ENCODE results near the gene JAZF1. TPM values are rescaled to one million over a fixed set of nuclear protein-coding genes. Genes with fewer than 3 reads are reported as not detected.
A peak's percentile ranks its signal among the peaks of the same experiment; 100 is the strongest.

JAZF1 gene
- total RNA-seq, 4 donors from 2014 or later, result 27.8 to 36.5 (median 30.5) TPM

- TF ChIP-seq EP300 (IDR thresholded peaks at IDR 0.05) (no peak), POLR2A (IDR thresholded peaks at IDR 0.05) (no peak), POLR2AphosphoS5 (IDR thresholded peaks at IDR 0.05) (no peak)
- TF ChIP-seq, protein P1, sequence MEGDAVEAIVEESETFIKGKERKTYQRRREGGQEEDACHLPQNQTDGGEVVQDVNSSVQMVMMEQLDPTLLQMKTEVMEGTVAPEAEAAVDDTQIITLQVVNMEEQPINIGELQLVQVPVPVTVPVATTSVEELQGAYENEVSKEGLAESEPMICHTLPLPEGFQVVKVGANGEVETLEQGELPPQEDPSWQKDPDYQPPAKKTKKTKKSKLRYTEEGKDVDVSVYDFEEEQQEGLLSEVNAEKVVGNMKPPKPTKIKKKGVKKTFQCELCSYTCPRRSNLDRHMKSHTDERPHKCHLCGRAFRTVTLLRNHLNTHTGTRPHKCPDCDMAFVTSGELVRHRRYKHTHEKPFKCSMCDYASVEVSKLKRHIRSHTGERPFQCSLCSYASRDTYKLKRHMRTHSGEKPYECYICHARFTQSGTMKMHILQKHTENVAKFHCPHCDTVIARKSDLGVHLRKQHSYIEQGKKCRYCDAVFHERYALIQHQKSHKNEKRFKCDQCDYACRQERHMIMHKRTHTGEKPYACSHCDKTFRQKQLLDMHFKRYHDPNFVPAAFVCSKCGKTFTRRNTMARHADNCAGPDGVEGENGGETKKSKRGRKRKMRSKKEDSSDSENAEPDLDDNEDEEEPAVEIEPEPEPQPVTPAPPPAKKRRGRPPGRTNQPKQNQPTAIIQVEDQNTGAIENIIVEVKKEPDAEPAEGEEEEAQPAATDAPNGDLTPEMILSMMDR (IDR thresholded peaks at IDR 0.05), result no peak
- H3K27me3 ChIP-seq, result no peaks in the 10 kb centered on the region
- H3K4me1 ChIP-seq, result peaks cover 5 to 47% (median 18%) of the 10 kb centered on the region in 3 donors
- no peak overlapping the region for H3K4me3 ChIP-seq
- no peaks in the 10 kb centered on the region for H3K9me3 ChIP-seq
- 83 to 93% methylated on average over 4 to 5 of the region's 6 CpGs for WGBS, 2 donors (ENCODE audit: low coverage in 1 of 2)
- ATAC-seq, result no peak
- no peaks in the 10 kb centered on the region for H3K36me3 ChIP-seq
- H3K27ac ChIP-seq, result peak overlapping the region; percentile 9 to 56 (median 30)
These were observed 96.3 kb downstream of the JAZF1 start for GRCh38 chr7:28083998-28084985.

DNA sequence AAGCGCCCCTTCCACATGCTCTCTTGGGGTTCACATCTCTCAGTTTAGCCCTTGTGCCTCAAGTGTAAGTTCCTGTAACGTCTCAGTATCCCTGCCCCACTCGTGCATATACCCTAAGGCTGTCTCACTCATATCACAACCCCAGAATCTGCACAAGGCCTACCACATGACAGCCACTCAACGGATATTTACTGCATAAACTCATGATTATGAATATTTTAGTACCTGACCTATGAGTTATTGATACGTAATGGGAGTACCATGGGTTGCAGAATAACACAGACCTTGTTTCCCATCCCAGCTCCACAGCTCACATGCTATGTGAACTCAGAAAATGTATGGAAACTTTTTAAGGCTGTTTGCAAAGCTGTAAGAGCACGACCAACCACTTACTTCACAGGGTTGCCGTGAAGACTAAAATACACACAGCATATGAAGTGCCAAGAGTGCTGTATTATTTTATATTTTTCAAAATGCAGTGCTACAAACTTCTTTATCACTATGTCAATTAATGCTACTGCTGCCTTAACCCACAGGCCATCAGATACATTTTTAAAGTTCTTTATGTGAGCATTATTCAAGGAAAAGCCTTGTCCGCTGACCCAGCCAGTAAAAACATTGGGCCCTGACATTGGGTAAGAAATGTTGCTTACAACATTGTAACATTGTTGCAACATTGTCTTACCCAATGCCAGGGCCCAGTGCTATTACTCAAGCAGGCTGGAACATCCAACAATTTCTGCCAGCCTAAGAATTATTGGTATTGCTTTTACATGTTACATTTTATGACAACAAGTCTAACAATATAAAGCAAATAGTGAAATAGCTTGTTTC is 97.2 kb downstream of the JAZF1 start:
- peak; percentile 89 for ATAC-seq
- Histone ChIP-seq H3K4me1 (peaks cover 5 to 51% (median 18%) of the 10 kb centered on the region in 3 donors), H3K27me3 (no peaks in the 10 kb centered on the region), H3K9me3 (no peaks in the 10 kb centered on the region), H3K27ac (peak overlapping the region in 3 of 4 donors; percentile 9 to 56 (median 33)), H3K36me3 (no peaks in the 10 kb centered on the region), H3K4me3 (no peak overlapping the region)
- TF ChIP-seq EP300 (IDR thresholded peaks at IDR 0.05), result no peak
- TF ChIP-seq, protein P1 (IDR thresholded peaks at IDR 0.05), result no peak
- TF ChIP-seq POLR2AphosphoS5 (IDR thresholded peaks at IDR 0.05), result peak; percentile 93
- no peak for TF ChIP-seq POLR2A (IDR thresholded peaks at IDR 0.05)
- WGBS, 2 donors (ENCODE audit: low coverage in 1 of 2), result 60 to 87% methylated on average over 5 to 8 of the region's 8 CpGs

- H3K36me3 ChIP-seq, result no peaks in the 10 kb centered on the region
- no peak overlapping the region for H3K4me3 ChIP-seq
- peaks cover 8 to 53% (median 14%) of the 10 kb centered on the region in 3 donors for H3K4me1 ChIP-seq
- no peak for TF ChIP-seq EP300 (IDR thresholded peaks at IDR 0.05)
- no peak for TF ChIP-seq POLR2AphosphoS5 (IDR thresholded peaks at IDR 0.05)
- no peak for TF ChIP-seq POLR2A (IDR thresholded peaks at IDR 0.05)
- TF ChIP-seq, protein P1 (IDR thresholded peaks at IDR 0.05), result no peak
- ATAC-seq, result no peak
- no peaks in the 10 kb centered on the region for H3K27me3 ChIP-seq
- no peak overlapping the region for H3K27ac ChIP-seq
- WGBS, 2 donors (ENCODE audit: low coverage in 1 of 2), result 86 to 95% methylated on average over 5 of the region's 5 CpGs
- no peaks in the 10 kb centered on the region for H3K9me3 ChIP-seq
These were observed 98.5 kb downstream of the JAZF1 start for GRCh38 chr7:28082071-28082470.

GRCh38 chr7:28081016-28081415 is 99.6 kb downstream of the JAZF1 start:
- Histone ChIP-seq H3K4me3 (no peak overlapping the region), H3K27ac (no peak overlapping the region), H3K36me3 (no peaks in the 10 kb centered on the region), H3K27me3 (no peaks in the 10 kb centered on the region), H3K4me1 (peaks cover 8 to 51% (median 14%) of the 10 kb centered on the region in 3 donors), H3K9me3 (no peaks in the 10 kb centered on the region)
- TF ChIP-seq, protein P1 (IDR thresholded peaks at IDR 0.05), result no peak
- TF ChIP-seq POLR2A (IDR thresholded peaks at IDR 0.05) (no peak), POLR2AphosphoS5 (IDR thresholded peaks at IDR 0.05) (no peak), EP300 (IDR thresholded peaks at IDR 0.05) (no peak)
- ATAC-seq, result no peak
- WGBS, 2 donors (ENCODE audit: low coverage in 1 of 2), result 38 to 56% methylated on average over 4 to 5 of the region's 5 CpGs

All from gastroesophageal sphincter (tissue), 4 donors.